Glomerular endothelial cell (primary cell): Measurements from ENCODE around the gene PDE8A. TPM values are rescaled to one million over a fixed set of nuclear protein-coding genes. Genes with fewer than 3 reads are reported as not detected.

Experiments used
- DNase-seq: peaks from one replicate; pipeline ENCODE4 v3.0.0-alpha.2; 2011; ENCODE audit warnings: low read depth, low spot score; ENCODE audit errors: extremely low read depth
- total RNA-seq: library from RNA; depleted of rRNA; stranded (reverse); fragments of >200 nt; gene quantifications from 2 replicates; pipeline ENCODE4 v1.2.3, GENCODE V29; 2015

PDE8A gene
- total RNA-seq, 1 donor from 2014 or later: 38.5 TPM

DNA sequence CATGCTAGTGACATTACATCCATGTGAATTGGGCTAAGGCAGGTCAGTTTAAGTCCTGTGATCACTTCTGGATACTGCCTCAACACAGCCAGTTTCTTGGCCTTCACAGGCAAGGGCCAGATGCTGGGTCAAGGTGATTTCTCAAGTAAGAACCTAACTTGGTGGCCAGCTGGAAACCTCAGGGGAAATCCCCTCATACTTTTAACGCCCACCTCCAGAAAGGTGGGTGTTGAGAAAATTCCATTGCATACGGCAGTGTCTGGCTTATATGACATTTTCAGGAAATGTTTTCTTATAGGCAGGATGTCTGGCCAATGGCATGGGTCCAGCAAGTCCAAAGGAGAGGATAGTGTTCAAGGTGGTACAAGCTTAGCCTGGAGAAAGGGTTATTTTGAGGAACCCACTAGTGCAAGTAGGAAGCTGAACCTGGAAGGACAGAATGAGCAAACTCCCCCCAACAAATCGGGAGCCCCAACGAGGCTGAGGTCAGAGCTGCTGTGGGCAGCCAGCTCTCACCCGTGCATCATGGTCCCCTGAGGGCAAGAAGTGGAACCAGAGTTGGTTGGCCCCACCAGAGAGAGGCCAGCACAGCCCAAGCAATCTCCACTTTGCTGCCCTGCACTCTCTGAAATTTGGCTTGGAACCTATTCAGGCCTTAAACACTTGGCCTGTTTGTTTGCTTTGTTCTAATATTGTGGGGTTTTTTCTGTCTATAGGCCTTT, 135.4 kb downstream of the PDE8A start:
- no peak for DNase-seq

DNA sequence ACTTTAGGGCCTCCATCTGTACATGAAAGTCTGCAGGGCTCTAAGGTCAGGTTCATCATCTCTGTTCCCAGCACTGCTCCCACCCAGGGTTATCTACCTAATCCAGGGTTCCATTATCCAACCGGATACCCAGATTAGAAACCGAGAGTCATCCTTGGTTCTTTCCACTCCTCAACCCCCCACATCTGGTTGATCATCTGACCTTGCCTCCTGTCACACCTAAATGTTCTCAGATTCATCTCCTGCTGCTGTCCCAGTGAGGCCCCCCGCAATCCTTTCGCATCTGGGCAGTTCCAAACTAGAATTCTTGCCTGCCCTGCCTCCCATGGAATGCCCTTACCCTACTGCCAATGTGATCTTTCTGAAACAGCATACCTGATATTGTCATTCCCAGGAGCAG, 136.5 kb downstream of the PDE8A start:
- DNase-seq: no peak

DNA sequence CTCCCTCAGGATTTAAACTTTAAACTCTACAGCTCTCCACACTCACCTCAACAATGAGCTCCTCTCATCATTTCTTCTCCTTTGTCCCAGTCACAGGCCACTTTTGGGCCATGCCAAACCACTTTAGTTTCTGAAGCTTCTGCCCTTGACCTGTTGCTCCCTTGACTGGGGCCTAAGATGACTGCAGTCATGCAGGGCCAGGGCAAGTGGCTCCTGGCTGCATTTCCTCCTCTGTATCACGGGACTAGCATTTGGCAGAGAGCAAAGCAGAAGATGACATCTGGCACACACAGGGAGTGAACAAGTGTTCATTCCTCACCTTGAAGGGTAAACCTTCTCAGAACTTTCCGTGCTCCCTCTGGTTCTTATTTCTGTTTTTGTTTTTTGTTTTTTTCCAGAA, 136.9 kb downstream of the PDE8A start:
- DNase-seq: no peak

DNA sequence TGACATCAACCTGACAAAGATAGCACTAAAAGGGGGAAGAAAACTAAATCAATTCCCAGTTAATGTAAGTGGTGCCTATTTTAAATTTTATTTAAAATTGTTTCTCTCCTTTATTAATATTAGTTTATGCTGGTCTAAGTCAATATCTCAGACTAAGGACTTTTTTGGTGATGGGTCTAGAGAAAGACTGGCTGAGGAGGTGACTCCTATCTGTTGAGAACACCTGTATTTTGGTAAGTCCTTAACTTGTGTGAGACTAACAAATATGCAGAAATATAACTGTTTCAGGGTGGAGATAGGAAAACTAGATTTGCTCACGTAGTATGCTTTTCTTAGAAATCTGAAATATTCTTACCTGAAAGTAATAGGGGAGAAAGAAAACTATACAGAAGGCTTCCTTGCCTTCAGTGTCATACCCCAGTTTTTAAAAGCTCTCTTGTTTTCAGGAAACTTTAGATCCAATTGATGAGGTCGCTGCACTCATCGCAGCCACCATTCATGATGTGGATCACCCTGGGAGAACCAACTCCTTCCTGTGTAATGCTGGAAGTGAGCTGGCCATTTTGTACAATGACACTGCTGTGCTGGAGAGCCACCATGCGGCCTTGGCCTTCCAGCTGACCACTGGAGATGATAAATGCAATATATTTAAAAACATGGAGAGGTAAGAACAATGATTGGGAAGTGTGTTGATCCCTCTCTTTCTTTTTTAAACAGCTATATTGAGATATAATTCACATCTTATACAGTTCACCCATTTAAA, 138.9 kb downstream of the PDE8A start:
- DNase-seq: no peak

DNA sequence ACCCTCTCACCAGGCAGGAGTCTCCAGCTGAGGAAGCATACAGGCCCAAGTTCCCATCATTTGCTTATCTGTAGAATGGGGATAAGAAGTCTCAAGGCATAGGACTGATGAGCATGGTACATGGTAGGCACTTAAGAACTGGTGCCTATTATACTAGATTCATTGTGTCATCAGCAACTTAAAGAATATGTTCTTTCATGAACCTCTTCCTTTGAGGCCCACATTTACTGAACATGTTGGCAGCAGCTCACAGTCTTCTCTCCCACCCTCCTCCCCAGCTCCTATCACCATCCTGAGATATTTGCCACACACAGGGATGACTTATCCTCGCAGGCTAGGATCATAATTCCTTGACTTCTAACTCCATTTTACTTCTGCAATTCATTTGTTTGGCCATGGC, 142.5 kb downstream of the PDE8A start:
- DNase-seq: no peak

DNA sequence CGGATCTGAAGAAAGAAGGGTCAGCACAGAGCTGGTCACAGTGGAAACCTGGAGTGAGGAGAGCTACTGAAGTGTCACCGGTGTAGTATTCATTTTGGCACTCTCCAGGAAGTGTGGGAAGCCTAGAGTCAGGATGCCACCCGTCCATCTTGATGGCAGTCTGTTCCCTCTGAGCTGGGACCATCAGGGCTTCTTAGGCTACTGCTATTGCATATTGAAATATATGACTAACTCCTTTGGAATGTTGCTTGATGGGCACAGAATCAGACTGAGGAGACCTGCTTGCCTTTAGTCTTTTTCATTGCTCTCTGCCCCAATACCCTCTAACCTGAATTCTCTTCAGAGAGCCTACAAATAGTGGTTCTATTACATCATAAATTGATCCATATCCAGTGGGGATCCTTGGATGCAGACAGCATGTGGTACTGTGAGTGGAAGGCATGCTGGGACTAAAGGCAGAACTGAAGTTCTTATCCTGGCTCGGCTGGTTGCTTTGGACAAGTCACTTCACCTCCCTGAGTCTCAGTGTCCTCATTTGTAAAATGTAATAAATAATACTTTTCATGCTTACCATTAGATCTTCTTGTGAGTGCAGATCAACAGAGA, 143.5 kb downstream of the PDE8A start:
- DNase-seq: no peak

DNA sequence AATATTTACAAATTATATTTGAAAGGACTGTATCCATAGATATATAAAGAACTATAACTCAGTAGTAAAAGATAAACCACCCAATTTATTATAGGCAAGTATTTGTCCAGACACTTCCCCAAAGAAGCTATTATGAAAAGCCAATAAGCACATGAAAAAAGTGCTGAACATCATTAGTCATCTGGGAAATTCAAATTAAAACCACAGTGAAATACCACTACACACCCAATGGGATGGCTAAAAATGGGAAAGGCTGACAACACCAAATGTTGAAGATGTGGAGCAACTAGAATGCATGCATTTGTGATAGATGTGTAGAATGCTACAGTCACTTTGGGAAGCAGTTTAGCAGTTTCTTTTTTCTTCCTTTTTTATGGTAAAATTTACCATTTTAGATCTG, 147.0 kb downstream of the PDE8A start:
- no peak for DNase-seq

DNA sequence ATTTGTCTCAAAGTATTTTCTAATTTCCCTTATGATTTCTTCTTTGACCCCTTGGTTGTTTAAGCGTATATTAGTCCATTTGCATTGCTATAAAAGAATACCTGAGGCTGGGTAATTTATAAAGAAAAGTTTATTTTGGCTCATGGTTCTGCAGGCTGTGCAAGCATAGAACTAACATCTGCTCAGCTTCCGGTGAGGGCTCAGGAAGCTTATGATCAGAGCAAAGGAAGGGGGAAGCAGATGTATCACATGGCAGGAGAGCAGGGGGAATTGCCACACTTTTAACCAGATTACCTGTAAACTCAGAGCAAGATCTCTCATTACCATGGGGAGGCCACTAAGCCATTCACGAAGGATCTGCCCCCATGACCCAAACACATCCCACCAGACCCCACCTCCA, 148.2 kb downstream of the PDE8A start:
- DNase-seq: no peak

DNA sequence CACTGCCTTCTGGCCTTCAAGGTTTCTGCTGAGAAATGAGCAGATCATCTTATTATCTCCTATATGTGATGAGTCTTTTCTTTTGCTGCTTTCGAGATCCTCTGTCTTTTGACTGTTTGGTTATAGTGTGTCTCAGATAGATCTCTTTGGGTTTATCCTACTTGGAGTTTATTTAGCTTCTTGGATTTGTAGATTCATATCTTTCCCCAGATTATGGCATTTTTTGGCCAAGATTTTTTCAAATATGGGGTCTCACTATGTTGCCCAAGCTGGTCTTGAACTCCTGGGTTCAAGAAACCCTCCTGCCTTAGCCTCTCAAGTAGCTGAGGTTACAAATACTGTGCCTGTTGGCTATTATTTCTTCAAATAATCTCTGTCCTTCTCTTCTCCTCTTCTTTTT, 150.3 kb downstream of the PDE8A start:
- DNase-seq: no peak

DNA sequence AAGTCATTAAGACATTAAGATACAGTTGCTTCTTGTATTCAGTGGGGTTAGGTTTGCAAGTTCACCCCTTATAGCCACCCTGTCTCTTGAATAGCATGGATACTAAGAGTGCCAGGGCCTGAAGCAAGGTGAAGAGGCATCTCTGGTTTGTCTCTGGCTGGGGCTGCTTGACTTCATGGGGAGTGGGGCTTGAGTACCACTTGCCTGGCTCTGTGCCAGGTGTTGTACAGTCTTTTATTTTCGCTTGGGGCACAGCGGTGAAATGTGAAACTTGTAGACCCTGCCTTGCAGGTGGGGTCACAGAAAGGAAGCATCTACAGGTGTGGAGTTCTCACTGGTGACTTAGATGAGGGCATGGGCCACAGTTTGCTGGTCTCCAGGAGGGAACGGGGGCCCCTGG, 152.1 kb downstream of the PDE8A start:
- DNase-seq: no peak

DNA sequence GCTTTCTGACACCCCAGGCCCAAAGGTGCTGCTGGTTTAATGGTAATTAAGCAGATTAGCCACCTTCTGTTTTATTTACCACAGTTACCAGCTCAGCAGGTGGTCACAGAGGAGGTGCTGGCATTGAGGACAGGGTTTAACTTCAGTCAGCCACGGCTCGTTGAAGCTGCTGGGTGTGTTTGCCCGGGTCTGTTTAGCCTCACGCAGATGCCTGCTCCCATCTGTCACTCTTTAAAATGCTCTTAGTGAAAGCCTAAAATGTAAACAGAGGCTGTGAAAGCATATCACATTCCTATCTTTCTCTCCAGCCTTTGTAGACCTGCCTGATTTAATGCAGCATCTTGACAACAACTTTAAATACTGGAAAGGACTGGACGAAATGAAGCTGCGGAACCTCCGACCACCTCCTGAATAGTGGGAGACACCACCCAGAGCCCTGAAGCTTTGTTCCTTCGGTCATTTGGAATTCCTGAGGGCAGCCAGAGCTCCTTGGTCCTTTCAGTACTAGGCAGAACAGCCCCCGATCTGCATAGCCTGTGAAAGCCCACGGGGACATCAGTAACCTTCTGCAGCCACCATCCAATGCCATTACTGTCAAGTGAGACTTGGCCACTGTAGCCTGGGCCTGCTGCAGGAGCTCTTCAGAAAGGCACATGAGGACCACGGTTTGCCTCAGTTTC, 156.0 kb downstream of the PDE8A start:
- no peak for DNase-seq

DNA sequence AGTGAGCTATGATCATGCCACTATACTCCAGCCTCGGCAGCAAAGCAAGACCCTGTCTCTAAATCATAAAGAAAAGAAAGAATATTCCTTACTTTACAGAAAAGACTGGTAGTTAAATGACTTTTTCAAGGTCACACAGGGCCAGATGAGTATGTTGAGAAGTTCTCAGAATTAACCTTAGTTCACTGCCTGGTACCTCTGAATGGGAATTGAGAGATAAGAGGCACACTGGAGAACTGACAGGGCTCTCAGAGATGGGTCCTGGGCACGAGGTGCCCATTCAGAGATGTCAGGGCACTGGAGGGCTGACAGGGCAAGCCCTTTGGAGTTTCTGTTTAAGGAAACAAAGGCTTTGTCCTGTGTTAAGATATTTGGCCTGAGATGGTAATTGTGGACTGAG, 157.7 kb downstream of the PDE8A start:
- no peak for DNase-seq

DNA sequence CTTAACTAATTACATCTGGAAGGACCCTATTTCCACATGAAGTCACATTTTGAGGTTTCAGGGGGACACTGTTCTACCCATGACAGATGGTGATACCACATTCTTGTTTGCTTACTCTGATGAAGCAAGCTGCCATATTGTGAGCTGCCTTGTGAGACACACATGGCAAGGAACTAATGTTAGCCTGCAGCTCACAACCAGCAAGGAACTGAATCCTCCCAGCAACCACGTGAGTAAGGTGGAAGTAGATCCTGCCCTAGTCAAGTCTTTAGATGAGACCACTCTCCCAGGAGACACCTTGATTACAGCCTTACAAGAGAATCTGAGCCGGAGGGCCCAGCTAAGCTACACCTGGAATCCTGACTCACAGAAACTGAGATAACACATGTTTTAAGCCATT, 160.1 kb downstream of the PDE8A start:
- no peak for DNase-seq

DNA sequence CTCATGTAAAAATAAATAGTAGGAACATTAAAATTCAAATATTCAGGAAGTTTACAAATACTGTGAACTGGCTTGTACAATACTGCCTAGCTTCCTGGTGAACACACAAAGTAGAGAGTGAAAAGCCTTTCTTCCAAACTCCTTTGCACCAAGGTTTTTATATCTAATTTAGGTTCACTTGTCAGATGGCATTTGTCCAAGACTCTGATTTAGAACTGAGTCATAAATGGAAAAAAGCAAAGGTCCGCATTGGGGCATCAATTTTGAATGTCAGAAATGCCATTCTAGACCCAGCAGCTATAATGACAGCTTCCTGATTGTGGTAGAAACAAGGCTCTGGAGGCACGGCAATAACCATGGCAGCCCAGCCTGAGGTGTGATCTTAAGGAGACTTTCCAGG, 160.7 kb downstream of the PDE8A start:
- peak; percentile 55 for DNase-seq

DNA sequence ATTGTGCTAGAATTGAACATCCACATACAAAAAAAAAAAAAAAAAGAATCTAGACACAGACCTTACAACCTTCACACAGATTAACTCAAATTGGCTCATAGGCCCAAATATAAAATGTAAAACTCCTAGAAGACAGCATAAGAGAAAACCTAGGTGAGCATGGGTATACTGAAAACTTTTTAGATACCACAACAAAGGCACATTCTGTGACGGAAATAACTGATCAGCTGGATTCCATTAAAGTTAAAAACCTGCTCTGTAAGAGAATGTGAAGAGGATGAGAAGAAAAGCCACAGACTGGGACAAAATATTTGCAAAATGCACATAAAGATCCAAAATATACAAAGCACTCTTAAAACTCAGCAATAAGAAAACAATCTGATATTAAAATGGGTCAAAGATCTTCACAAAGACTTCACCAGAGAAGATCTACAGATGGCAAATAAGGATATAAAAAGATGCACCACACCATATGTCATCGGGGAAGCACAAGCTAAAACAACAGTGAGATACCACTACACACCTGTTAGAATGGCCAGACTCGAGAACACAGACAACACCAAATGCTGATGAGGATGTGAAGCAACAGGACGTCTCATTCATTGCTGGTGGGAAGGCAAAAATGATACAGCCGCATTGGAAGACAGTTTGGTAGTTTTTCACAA, 167.9 kb downstream of the PDE8A start:
- DNase-seq: no peak

DNA sequence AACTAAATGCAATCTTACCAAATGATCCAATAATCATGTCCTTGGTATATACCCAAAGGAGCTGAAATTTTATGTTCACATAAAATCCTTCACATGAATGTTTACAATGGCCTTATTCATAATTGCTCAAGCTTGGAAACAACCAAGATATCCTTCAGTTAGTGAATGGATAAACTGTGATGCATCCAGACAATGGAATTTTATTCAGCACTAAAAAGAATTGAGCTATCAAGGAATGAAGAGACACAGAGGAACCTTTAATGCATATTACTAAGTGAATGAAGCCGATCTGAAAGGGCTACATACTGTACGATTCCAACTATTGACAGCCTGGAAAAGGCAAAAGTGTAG, 168.4 kb downstream of the PDE8A start:
- DNase-seq: no peak

DNA sequence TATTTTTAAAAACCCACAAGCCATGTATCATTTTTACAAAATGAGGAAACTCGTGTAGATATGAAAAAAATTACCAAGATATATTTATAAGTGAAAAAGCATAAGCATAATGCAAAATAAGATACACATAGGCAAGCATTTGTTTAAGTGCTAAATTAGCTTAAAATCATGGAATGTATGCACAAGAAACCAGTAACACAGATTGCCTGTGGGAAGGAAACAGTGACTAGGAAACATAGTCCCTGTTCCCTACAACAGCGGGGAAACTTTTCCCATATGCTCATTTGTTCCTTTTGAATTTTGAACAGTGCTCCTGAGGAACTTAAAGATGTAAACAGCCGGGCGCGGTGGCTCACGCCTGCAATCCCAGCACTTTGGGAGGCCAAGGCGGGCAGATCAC, 169.5 kb downstream of the PDE8A start:
- DNase-seq: no peak

DNA sequence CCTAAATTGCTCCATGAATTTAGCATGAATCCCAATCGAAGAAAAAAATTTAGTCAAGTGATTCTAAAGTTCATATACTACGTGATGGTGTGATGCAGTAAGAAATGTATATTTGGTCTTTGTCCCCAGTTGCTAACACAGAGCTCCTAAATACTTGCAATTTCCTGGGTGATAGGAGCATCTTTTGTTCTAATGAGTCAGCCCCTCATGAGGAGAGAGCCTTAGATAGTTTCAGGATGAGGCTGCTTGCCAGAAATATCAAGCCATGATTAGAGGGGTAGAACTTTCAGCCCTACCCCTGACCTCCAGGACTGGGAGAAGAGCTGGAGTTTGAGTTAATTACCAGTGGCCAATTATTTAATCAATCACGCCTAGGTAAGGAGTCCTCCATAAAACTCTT, 170.2 kb downstream of the PDE8A start:
- no peak for DNase-seq

DNA sequence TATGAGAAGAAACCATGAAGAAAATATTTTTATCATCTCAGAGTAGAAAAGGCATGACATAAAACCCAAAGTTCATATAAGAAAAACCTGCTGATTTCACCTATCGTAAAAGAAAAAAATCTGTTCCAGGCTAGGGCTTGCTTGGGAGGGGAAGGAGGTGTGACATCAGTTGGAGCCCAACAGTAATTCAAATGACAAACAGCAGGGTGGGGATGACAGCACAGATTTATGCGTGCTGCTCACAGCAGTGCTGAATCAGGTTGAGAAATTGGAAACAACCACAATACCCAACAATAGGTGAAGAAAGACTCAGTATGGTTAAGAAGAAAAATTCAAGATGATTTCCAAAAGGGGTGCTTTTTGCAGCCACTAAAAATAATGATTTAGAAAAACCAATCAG, 172.4 kb downstream of the PDE8A start:
- no peak for DNase-seq

DNA sequence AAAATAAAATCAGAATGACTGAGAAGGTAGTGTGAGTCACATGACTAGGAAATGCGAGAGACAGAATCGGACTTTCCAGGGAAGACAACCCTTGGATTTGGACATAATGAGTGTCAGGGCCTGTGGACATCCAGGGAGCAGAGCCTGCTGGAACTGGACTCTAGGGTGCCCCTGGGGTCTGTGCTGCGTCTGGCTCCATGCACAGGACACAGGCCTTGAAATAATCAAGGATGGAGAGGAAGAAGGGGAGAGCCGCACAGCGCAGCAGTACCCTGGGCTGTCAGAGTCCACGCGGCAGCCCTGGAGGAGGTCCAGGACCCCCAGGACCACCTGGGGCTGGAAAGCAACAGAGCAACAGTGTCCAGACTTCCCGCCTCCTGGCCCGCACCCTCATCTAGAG, 173.7 kb downstream of the PDE8A start:
- DNase-seq: no peak

DNA sequence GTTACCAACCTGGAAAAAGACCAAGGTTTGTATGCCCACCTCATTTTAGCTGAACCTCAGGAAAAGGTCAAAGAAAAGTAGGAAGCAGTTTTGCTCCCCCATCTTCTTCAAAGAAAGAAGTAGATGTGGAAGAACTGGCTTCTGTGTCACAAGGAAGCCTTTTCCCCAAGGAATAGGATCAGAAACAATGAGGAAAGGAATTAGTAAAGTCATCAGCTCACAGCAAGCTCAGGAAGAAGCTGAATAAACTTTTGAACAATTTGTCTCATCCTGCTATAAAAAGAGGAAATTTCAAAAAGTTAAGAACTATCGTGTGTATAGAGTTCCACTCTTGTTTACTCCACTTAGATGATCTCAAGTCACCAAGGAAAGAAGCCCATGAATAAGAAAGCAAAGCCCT, 174.2 kb downstream of the PDE8A start:
- no peak for DNase-seq
